ENCODE measurements around the gene PKDREJ.

PKDREJ gene

DNA sequence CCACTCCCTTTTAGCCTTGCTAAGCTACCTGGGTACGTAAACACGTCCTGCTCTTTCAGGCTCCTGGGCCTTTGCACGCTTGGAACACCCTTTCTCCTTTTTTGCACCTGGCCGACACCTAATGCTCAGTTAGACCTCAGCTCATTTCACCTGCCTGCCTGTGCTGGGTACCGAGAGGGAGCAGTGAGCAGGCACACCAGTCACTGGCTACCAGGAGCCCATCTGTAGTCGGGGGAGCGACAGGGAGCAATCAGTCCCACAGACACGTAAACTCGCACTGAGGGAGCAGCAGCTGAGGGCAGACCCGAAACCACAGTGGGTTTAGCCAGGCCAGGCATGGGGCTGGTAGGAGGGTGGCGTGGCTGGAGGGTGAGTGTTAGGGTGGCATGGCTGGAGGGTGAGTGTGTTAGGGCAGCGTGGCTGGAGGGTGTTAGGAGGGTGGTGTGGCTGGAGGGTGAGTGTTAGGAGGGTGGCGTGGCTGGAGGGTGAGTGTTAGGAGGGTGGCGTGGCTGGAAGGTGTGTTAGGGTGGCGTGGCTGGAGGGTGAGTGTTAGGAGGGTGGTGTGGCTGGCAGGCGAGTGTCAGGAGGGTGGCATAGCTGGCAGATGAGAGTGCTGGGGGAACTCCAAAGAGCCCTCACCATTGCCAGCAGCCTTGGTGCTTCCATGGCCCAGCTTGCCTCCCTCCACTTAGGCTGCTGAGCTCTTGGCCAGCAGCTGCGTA lies 27.1 kb upstream of the PKDREJ start:
- DNase-seq (ENCODE audit: low read depth), result no peak

DNA sequence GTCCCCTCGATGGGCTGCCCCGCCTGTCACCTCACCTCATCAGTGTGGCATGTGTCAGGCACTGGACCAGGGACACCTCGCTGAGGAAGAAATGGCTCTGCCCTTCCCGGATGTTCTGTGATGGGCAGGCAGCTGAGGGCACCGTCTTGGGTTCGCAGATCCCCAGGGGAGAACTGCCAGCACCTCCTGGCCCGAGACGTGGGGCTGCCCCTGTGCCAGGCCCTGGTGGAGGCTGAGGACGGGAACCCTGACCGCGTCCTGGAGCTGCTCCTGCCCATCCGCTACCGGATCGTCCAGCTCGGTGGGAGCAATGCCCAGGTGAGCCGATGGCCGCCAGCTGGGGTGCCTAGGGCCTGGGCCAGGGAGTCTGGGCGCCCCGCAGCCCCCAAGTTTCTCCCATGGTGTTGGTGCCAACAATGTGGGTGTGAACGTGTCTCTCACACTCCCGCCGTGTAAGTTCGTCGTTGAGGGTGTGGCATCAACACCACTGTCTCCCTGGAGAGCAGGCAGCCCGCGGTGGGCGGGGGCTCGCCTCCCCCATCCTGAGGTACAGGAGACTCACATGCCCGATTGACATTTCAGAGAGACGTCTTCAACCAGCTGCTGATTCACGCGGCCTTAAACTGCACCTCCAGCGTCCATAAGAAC lies 26.2 kb upstream of the PKDREJ start:
- no peak for DNase-seq (ENCODE audit: low read depth)

DNA sequence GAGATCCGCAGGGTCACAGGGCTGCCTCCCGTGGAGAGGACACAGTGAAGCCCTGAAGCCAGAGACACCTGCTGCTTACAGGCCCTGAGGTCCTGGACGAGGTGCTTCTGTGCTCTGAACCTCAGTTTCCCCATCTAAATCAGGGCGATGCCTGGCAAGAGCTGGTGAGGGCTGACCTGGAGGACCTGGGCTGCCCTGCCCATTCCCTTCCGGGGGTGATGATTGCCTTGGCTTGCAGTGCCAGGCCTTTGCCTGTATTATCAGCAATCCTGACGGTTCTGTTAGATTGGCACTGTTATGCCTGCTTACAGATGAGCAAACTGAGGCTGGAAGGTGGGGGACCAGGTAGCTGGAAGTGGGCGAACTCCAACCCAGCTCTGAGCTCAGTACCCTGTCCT lies 25.7 kb upstream of the PKDREJ start:
- DNase-seq (ENCODE audit: low read depth), result no peak

GRCh38 chr22:46287873-46288751 lies 25.0 kb upstream of the PKDREJ start:
- no peak for DNase-seq (ENCODE audit: low read depth)

DNA sequence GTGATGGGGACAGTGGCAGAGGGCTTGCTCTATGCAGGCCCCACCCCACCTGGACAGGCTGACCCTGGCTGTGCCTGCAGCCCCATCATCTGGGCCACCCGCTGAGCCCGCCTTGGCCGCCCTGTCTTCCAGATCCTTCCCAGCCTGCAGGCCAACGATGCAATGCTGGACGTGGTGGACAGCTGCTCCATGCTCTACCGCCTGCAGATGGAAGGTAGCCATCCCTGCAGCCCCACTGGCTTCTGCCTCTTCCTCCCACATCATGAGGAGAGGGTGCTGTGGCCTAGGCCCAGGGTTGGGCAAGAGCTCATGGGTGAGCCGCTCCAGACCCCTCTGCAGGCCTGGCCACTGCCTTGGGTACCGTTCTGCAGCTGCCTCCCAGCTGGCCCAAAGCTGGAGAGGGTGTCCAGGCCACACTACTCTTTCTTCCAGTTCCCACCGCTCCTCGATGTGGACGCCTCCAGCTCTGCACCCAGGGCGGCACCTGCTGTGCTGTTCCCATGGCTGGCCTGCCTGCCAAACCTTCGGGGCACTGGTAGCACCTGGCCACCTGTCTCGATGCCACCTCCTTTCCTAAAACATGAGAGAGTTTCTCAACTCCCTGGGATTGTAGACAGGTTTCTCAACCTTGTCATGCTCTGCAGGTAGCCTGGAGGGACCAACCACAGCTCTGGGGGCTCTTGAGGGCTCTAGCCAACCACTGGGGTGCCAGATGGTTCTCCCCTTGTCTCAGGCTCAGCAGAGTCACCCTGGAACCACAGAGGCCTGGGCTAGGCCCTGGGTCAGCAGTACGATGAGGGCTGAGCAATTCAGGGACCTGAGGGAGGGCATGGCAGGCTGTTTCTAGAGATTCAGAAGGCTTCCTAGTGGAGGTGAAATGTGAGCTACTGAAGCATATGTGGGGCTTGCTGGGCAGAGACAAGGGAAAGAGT lies 24.1 kb upstream of the PKDREJ start:
- DNase-seq (ENCODE audit: low read depth), result no peak

GRCh38 chr22:46286006-46286405 lies 22.9 kb upstream of the PKDREJ start:
- DNase-seq (ENCODE audit: low read depth), result no peak

- no peak for DNase-seq (ENCODE audit: low read depth)
These were observed 18.9 kb upstream of the PKDREJ start for GRCh38 chr22:46281866-46282678.

GRCh38 chr22:46280999-46281623 lies 18.0 kb upstream of the PKDREJ start:
- no peak for DNase-seq (ENCODE audit: low read depth)

DNA sequence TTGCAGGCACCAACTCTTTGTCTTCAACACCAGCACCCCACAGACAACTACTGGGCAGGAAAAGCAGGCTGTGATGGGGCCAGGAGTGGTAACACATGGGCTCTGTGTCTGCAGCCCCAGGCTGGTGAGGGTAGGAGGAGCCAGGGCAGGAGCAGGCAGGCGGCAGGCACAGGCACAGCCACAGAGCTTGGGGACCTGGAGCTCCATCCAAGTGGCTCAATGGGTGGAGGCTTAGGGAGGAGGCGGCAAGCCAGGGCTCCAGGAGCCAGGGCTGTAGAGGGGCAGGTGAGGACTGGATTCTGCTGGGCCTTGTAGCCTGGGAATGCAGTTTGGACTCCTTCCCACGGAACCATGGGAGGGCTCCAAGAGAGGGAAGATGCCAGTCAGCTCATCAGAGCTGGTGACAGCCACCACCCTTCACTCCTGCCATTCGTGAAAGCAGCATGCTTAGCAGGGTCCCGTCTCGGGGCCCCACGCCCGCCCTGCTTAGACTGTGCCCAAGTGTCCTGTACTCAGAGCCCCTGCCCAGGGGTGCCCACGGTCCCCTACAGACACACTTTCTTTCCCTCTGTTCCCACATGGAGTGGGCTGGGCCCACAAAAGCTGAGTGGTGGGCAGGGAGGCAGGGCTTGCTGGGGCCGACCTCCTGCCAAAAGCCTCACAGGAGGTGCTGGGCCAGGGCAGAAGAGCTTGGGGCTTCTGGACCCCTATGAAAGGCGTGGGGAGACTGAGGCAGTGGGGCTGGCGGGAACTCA lies 17.1 kb upstream of the PKDREJ start:
- no peak for DNase-seq (ENCODE audit: low read depth)

DNA sequence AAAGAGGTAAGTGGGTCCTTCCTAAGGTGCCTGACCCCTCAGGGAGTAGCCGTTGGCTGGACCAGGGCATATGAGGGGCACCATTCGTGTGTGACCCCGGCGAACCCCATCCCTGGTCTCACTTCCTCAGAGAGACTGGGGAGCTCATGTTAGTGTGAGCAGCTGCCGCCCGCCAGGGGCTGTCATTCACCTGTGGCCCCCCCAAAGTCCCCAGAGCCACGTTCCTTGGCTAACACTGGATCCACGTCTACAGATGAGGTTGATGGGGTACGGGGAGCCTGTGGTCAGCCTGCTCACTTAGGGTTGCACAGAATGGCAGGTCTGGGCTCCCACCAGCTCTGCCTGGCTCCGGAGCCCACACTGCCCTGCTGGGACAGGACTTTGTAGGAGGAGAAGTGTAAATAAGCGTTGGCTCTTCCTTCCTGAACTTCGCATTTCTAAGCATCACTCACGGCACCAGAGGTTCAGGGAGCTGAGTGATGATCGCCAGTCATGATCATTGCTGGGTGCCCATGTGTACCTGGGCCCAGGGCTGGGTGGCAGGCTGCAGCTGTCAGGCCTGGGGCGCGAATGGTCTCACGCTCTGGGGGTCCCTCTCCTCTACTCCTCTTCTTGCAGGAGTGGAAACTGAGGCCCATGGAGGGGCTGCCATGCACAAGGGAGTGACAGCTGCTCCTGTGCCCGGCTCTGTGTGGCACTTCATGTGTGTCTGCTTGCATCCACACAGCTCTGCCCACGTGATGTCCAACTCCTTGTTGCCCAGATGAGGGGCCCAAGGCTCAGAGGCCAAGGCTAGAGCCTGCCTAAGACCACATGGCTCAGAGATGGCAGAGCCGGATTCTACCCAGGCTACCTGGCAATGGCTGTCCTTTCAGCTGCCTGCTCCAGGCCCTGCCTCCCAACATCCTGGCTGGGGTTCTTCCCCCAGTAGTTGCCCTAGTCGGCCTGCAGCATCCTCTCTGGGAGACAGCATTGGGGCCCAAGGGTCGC lies 15.8 kb upstream of the PKDREJ start:
- DNase-seq (ENCODE audit: low read depth), result no peak

DNA sequence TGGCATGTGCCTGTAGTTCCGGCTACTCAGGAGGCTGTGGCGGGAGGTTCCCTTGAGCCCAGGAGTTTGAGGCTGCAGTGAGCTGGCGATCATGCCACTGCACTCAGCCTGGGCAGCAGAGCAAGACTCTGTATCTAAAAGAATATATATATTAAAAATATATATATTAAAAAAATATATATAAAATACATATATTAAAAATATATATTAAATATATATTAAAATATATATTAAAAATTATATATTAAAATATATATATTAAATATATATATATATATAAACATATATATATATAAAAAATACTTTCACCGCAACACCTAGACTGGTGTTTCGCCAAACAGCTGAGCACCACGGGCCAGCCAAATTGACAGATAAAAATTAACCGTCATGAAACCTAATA lies 13.4 kb upstream of the PKDREJ start:
- no peak for DNase-seq (ENCODE audit: low read depth)

DNA sequence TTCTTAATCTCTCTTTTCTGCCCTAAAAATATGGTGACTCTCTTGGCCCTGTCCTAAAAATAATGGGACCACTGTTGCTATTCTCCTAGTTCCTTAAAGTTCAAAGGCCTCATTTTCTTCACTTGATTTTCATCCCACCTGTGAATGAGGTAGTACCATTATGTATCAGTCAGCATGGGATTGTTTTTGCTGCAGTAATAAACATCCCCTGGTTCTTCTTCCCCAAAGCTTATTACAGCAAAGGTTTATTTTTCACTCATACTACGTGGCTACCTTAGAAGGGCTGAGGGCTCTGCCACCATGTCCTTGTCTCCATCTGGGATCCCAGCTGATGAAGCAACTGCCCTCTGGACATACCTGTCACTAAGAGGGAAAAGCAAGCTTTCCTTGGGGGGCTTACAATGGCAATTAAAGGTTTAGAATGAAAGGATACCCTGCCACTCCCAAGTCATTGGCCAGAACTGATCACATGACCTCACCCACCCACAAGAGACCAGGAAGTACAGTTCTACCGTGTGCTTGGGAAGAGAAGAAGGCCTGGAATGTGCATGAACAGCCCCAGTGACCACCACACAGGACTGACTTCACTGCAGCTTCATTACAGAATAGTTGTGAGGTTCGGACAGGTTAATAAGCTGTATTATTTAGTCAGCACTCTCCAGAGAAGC lies 12.4 kb upstream of the PKDREJ start:
- no peak for DNase-seq (ENCODE audit: low read depth)

DNA sequence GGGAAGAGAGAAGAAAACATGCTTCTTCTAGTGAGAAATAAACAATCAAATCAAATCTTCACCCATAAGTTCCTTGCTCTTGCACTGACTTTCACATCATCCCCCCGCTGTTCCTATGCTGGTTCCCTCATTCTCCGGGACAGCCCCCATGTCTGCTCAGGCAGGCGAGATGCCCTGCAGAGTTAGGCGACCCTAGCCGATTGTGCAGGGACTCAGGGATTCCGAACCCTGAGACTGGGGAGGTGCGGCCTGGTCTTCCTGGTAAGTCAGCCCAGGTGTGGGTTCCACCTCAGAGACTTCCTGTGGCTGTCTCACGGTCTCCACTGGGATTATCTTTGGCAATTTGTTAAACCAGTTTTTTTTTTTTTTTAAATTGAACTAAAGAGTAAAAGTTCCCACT lies 11.2 kb upstream of the PKDREJ start:
- DNase-seq (ENCODE audit: low read depth), result no peak

GRCh38 chr22:46273432-46274148 lies 10.4 kb upstream of the PKDREJ start:
- DNase-seq (ENCODE audit: low read depth), result no peak

DNA sequence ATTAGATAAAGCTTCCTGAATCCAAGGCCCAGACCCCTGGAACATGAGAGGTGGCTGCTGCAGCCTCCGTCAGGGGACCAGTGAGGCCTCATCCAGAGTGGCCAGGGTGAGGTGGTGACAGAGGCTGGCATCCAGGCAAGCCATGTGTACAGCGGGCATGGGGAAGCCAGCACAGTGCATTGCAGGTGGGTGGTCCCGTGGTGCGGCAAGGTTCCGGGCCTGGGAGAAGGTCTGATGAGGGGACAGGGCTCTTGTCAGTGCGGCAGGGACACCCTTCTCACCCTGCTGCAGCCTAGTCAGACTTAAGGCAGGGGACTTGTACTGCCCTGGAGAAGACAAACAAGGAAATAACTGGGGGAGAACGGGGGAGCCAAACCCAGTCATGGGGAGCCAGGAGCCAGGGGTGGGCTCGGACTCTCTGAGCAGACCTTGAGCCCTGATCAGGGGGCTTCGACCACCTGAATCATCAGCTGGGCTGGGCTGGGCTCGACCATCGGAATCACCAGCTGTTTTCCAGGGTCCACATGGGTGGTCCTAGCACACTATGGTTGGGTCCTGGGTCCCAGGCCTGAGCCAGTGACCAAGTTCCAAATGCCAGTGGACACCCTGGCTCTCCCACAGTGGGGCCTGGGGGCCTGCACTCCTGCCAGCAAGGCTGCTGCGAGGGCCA lies 9.8 kb upstream of the PKDREJ start:
- DNase-seq (ENCODE audit: low read depth), result no peak

DNA sequence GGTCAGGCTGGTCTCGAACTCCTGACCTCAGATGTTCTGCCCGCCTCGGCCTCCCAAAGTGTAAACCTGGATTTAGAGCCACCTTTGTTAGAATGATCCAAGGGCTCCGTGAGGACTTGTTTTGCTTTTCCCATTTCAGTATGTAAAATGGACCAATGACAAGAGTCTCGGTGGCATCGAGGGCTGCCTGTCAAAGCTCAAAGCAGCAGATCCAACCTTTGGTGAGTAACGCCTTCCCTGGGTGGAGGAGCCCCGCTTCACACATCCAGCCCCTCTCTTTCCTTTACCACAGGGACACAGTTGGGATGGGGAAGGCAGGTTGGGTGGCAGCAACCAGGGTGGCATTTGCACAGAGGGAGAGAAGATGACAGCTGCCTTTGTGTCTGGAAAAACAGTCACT lies 9.1 kb upstream of the PKDREJ start:
- no peak for DNase-seq (ENCODE audit: low read depth)

DNA sequence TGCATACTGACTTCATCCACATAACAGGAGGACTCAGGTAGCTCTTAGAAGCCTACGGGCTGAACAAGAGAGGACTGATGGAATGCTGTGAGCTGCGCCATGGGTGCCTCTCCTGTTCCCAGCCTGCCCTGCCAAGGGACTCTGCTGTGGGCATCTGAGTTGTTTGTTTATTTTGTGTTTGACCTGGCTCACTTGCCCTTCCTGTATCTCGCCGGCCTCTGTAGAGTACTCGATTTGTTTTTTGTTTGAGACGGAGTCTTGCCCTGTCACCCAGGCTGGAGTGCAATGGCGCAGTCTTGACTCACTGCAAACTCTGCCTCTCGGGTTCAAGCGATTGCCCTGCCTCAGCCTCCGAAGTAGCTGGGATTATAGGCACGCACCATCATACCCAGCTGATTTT lies 6.4 kb upstream of the PKDREJ start:
- DNase-seq (ENCODE audit: low read depth), result no peak
